A172 (cell line): Measurements from ENCODE around the gene KIFBP. TPM values are rescaled to one million over a fixed set of nuclear protein-coding genes. Genes with fewer than 3 reads are reported as not detected.
"Not testable (repeated sequence)": the region's sequence is repeated elsewhere in the genome, so short reads cannot be mapped to it uniquely, and the experiment has no call there.

Source experiments
- DNase-seq: peaks from one replicate; pipeline ENCODE4 v3.0.0-alpha.2; 2015; ENCODE audit warnings: low spot score
- total RNA-seq: library from RNA; depleted of rRNA; stranded (reverse); fragments of >200 nt; shearing (Covaris generic); gene quantifications from 2 replicates; pipeline ENCODE4 v1.2.3, GENCODE V29; 2014; rRNA removed

Gene KIFBP
- total RNA-seq: 101 and 127 TPM in 2 replicates

GRCh38 chr10:68988530-68989316 lies at the start of gene KIFBP:
TSS of gene KIFBP (plus strand) at chr10:68988803. CDS start at chr10:68988833, 30 bp downstream.
- peak; percentile 97 for DNase-seq

- DNase-seq: no peak
Observed at GRCh38 chr10:68938884-68939283, 49.7 kb upstream of the KIFBP start.

DNA sequence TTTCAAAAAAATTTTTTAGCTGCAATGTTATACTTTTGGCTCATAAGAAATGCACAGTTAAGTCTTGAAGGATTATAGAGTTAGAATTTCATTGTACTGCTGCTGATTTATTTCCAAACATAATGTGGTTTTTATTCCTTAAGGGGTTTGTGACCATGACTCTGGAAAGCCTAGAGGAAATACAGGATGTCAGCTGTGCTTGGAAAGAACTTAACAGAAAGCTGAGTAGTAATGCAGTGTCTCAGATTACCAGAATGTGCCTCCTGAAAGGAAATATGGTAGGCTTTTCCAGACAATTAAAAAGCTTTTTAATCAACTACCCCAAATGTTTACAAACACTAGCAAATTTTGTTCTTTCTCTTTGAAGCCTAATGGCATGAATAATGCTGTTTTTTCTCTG lies 47.7 kb upstream of the KIFBP start:
- DNase-seq: not testable (repeated sequence)

DNA sequence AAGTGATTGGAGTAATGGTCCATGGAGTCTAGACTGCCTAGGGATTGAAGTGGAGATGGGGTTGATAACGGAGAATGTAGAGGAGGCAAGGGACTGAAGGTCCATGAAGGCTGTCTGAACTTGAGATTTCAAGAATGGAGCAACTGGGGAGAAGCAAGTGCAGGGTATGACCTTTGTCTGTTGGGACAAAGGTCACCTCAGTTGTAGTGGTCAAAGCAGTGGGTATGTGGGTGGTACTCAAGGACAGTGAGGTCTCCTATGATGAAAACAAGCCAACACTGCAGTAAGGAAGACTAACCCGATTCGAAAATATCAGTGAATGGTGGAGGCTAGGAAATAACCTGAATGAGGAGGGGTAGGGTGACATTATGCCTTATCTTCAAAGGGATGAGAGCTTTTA lies 38.0 kb upstream of the KIFBP start:
- DNase-seq: no peak

GRCh38 chr10:68954904-68955303 lies 33.7 kb upstream of the KIFBP start:
- DNase-seq: no peak

DNA sequence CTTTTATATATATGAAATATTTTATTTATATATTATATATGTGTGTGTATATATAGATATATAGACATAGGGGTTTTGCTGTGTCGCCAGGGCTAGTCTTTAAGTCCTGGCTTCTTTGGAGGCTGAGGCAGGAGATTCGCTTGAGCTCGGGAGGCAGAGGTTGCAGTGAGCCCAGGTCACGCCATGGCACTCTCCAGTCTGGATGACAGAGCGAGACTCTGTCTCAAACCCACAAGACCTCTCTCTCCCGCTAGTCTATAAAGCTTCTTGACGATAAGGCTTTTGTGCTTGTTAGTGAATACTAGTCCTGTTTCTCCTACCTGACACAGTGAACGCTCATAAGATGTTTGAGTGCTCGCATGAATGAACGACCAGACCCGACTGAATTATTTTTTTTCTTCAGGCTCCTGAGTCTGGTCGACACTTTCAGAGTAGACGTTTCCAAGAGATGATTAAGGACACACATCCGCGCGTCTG lies 33.2 kb upstream of the KIFBP start:
- no peak for DNase-seq

- DNase-seq: peak; percentile 93
Observed at GRCh38 chr10:68955832-68956532, 32.6 kb upstream of the KIFBP start, which contains the start of gene DDX21. TSS of gene DDX21 (plus strand) at chr10:68956170. CDS start at chr10:68956226, 56 bp downstream.

DNA sequence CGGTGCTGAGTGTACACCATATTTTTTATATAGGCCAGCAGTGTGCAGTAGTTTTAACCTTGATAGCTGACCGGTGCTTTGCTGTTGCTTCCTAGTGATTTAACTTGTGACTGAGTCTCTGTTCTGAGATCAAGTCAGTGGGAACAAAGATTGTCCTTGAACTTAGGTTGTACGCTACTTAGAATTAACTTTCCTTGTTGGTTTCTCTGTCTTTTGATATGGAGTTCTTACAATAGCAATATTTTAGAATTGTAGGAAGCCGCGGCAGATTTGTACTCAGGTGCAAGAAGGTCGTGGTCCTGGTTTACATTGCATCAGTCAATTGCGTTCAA lies 31.4 kb upstream of the KIFBP start:
- DNase-seq: no peak

GRCh38 chr10:68957654-68958053 lies 30.9 kb upstream of the KIFBP start:
- no peak for DNase-seq

DNA sequence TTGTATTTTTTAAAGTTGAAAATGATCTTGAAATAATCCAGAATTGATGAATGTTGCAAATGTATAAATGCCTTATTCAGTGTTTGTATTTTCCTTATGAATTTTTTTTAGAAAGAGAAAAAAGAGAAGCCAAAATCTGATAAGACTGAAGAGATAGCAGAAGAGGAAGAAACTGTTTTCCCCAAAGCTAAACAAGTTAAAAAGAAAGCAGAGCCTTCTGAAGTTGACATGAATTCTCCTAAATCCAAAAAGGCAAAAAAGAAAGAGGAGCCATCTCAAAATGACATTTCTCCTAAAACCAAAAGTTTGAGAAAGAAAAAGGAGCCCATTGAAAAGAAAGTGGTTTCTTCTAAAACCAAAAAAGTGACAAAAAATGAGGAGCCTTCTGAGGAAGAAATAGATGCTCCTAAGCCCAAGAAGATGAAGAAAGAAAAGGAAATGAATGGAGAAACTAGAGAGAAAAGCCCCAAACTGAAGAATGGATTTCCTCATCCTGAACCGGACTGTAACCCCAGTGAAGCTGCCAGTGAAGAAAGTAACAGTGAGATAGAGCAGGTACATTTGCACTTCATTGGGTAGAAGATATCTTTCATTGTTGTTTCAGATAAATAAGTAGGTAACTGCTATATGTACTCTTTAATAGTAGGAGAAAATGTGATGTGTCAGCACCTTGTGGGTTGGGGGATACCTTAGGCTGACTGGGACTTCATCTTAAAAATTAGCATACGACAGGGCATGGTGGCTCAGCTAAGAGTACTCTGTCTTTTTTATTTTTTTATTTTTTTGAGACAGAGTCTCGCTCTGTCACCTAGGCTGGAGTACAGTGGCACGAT lies 28.7 kb upstream of the KIFBP start:
- DNase-seq: no peak

DNA sequence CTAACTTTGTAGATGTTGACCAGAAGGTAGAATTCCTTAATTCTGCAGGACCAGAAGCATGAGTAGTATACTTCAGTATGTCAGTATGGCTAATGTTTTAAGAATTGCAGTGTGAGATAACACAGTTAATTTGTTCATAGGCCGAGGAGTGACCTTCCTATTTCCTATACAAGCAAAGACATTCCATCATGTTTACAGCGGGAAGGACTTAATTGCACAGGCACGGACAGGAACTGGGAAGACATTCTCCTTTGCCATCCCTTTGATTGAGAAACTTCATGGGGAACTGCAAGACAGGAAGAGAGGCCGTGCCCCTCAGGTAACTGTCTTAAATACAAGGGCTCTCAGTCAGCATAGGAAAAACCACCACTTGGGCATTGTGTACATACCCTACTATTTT lies 25.5 kb upstream of the KIFBP start:
- DNase-seq: no peak

DNA sequence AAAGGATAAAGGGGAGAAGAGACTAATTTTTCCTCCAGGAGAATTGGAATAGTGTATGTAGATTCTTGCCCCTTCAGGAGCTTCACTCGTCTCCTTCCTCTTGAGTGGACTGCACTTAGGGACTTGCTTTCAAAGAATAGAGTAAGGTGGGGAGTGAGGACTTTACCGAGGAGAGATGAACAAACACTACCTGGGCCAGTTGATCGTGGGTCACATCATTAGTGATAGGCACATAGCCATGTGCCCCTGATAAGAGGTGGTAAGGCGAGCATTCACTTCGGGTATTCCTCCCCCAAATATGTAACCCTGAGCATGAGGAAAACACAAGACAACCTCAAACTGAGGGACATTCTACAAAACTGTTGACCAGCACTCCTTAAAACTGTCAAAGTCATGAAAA lies 14.6 kb upstream of the KIFBP start:
- DNase-seq: no peak

- DNase-seq: not testable (repeated sequence)
Observed at GRCh38 chr10:68975936-68976473, 12.6 kb upstream of the KIFBP start.

GRCh38 chr10:68979738-68980137 lies 8.9 kb upstream of the KIFBP start:
- DNase-seq: not testable (repeated sequence)

GRCh38 chr10:68981074-68981473 lies 7.5 kb upstream of the KIFBP start:
- no peak for DNase-seq

DNA sequence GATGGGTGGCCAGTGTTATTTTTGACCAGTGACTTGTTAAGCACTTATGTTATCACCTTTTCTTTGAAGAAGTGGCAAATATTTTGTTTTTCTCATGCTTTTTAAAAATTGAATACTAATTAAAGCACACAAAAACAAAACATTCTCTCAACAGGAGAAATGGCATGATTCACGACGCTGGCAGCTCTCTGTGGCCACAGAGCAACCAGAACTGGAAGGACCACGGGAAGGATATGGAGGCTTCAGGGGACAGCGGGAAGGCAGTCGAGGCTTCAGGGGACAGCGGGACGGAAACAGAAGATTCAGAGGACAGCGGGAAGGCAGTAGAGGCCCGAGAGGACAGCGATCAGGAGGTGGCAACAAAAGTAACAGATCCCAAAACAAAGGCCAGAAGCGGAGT lies 6.2 kb upstream of the KIFBP start:
- DNase-seq: no peak

- no peak for DNase-seq
Observed at GRCh38 chr10:68987611-68988010, 992 bp upstream of the KIFBP start.

- DNase-seq: peak; percentile 18
Observed at GRCh38 chr10:68989317-68989990, 851 bp downstream of the KIFBP start.

- peak; percentile 28 for DNase-seq
Observed at GRCh38 chr10:68992636-68993440, 4.2 kb downstream of the KIFBP start.

DNA sequence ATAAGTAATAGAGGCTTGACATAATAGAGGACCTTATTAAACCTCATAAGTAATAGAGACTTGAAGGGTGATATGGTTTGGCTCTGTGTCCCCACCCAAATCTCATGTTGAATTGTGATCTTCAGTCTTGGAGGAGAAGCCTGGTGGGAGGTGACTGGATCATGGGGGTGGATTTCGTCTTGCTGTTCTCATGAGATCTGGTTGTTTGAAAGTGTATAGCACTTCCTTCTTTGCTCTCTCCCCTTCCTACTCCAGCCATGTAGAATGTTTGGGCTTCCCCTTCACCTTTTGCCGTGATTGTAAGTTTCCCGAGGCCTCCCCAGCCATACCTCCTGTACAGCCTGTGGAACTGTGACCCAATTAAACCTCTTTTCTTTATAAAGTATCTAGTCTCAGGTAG lies 8.6 kb downstream of the KIFBP start:
- no peak for DNase-seq
